Left lung (tissue), 10 donors: ENCODE data around the gene CCPG1. TPM values are rescaled to one million over a fixed set of nuclear protein-coding genes. Genes with fewer than 3 reads are reported as not detected.
A peak's percentile ranks its signal among the peaks of the same experiment; 100 is the strongest.
"Not testable (repeated sequence)": the region's sequence is repeated elsewhere in the genome, so short reads cannot be mapped to it uniquely, and the experiment has no call there.

ENCODE experiments used
- ATAC-seq: fragments of 200-7000 bp; cut with Tn5 transposase; one replicate; pipeline ENCODE4 v1.9.1; 2020; ENCODE audit warnings: moderate library complexity
- DNase-seq, 4 donors: peaks; one replicate each; pipeline ENCODE4 v3.0.0-alpha.2; 2013 to 2020
- H3K27ac ChIP-seq, 2 donors: fragments of 200-600 bp; sonication (generic) in 1 of 2; one replicate each; pipeline versions ENCODE4 v1.5.0 to v1.8.0; 2020 to 2021
- H3K27me3 ChIP-seq, 2 donors: fragments of 200-600 bp; sonication (generic) in 1 of 2; one replicate each; pipeline versions ENCODE4 v1.5.0 to v1.8.0; 2020 to 2021
- H3K36me3 ChIP-seq, 2 donors: fragments of 200-600 bp; sonication (generic) in 1 of 2; one replicate each; pipeline versions ENCODE4 v1.5.0 to v1.8.0; 2020 to 2021
- H3K4me1 ChIP-seq, 2 donors: fragments of 200-600 bp; one replicate each; pipeline ENCODE4 v1.8.0; 2021
- H3K4me3 ChIP-seq, 2 donors: fragments of 200-600 bp; sonication (generic) in 1 of 2; one replicate each; pipeline versions ENCODE4 v1.5.0 to v1.8.0; 2020 to 2021; ENCODE audit warnings: mild to moderate bottlenecking in 1 of 2
- H3K9me3 ChIP-seq, 2 donors: fragments of 200-600 bp; sonication (generic) in 1 of 2; one replicate each; pipeline versions ENCODE4 v1.5.0 to v1.8.0; 2020 to 2021
- CTCF ChIP-seq, 2 donors: fragments of 200-600 bp; sonication (generic) in 1 of 2; IDR thresholded peaks; one replicate each; pipeline versions ENCODE4 v1.5.0 to v1.8.0; 2021; ENCODE audit warnings: antibody characterized with exemption in 2 of 2
- intact Hi-C, 2 donors: fragments of 100-400 bp; cut with DNase I; formaldehyde crosslinking; loops; one replicate each; pipeline versions ENCODE4 v1.11.2 to v1.14.2; 2022
- polyA plus RNA-seq, 6 donors: library from polyadenylated mRNA; unstranded; fragments of 120-200 nt; gene quantifications; one replicate each; pipeline ENCODE4 v1.2.1, GENCODE V29; 2013; ENCODE audit not compliant: insufficient read length in 6 of 6
- total RNA-seq, 2 donors: library from RNA; stranded (reverse); fragmentation: NEBNext Ultra II Directional; extraction: Animal tissue kit (Norgen Biotek cat#: 25700); gene quantifications; one replicate each; pipeline ENCODE4 v1.2.1, GENCODE V29; 2021
- donor health status: DM: no; HTN: yes; CAD: no.
- donor health status: DM: no; HTN: no; CAD: no.

Gene CCPG1
- total and polyA plus RNA-seq, 8 donors, result 29.1 to 98.0 (median 33.5) TPM

GRCh38 chr15:55434989-55435825, 27.0 kb upstream of the CCPG1 start:
- Histone ChIP-seq H3K4me3 (no peak overlapping the region), H3K27me3 (no peaks in the 10 kb centered on the region), H3K4me1 (no peaks in the 10 kb centered on the region), H3K27ac (no peak overlapping the region), H3K9me3 (no peaks in the 10 kb centered on the region), H3K36me3 (no peaks in the 10 kb centered on the region)
- intact Hi-C loops, result loop anchor here in 1 of 2 donors (10.0 kb wide), 1 partner anchor 220 kb away; no protein-coding TSS in a partner anchor
- DNase-seq (peak in 1 of 4 donors; percentile 39), ATAC-seq (peak; percentile 88)
- peak; percentile 54 to 55 for TF ChIP-seq CTCF (IDR thresholded peaks at IDR 0.05)

- H3K4me1 ChIP-seq, result no peaks in the 10 kb centered on the region
- H3K9me3 ChIP-seq, result no peaks in the 10 kb centered on the region
- DNase-seq (no peak), ATAC-seq (no peak)
- H3K27ac ChIP-seq, result no peak overlapping the region
- H3K27me3 ChIP-seq, result no peaks in the 10 kb centered on the region
- intact Hi-C loops, result no loop called here
- TF ChIP-seq CTCF (IDR thresholded peaks at IDR 0.05), result no peak
- no peak overlapping the region for H3K4me3 ChIP-seq
- H3K36me3 ChIP-seq, result no peaks in the 10 kb centered on the region
These were observed 13.9 kb upstream of the CCPG1 start for GRCh38 chr15:55422089-55422488.

GRCh38 chr15:55420171-55420866, 12.2 kb upstream of the CCPG1 start:
- Histone ChIP-seq H3K4me1 (no peaks in the 10 kb centered on the region), H3K27ac (no peak overlapping the region), H3K4me3 (no peak overlapping the region), H3K27me3 (no peaks in the 10 kb centered on the region), H3K9me3 (no peaks in the 10 kb centered on the region), H3K36me3 (no peaks in the 10 kb centered on the region)
- DNase-seq (no peak), ATAC-seq (no peak)
- intact Hi-C loops, result no loop called here
- no peak for TF ChIP-seq CTCF (IDR thresholded peaks at IDR 0.05)

- ATAC-seq, DNase-seq, H3K9me3 ChIP-seq, H3K4me3 ChIP-seq, H3K36me3 ChIP-seq, H3K27me3 ChIP-seq, H3K27ac ChIP-seq, intact Hi-C loops, H3K4me1 ChIP-seq: not testable (repeated sequence)
These were observed 9.5 kb upstream of the CCPG1 start for GRCh38 chr15:55417678-55418077.

GRCh38 chr15:55408976-55409375, 817 bp upstream of the CCPG1 start:
- H3K9me3 ChIP-seq, intact Hi-C loops, DNase-seq, H3K36me3 ChIP-seq, H3K27me3 ChIP-seq, ATAC-seq: not testable (repeated sequence)
- peaks cover 16 to 43% of the 10 kb centered on the region in 2 donors for H3K4me1 ChIP-seq
- peak overlapping the region; percentile 59 to 87 for H3K4me3 ChIP-seq
- peak overlapping the region; percentile 96 to 98 for H3K27ac ChIP-seq

- intact Hi-C loops, result no loop called here
These were observed 604 bp downstream of the CCPG1 start for GRCh38 chr15:55407498-55408011.

More at GRCh38 chr15:55407498-55408011, 604 bp downstream of the CCPG1 start:
- Histone ChIP-seq H3K27me3 (no peaks in the 10 kb centered on the region), H3K36me3 (no peaks in the 10 kb centered on the region), H3K27ac (peak overlapping the region; percentile 96 to 98), H3K4me1 (peaks cover 28 to 57% of the 10 kb centered on the region in 2 donors), H3K9me3 (no peaks in the 10 kb centered on the region), H3K4me3 (peak overlapping the region; percentile 59 to 87)
- peak; percentile 3 for ATAC-seq
- DNase-seq, result no peak
- no peak for TF ChIP-seq CTCF (IDR thresholded peaks at IDR 0.05)
